Activated CD4-positive, CD25-positive, alpha-beta regulatory T cell treated with anti-CD3 and anti-CD28 coated beads, Interleukin-2, amount 50 U/mL, for 24 hours (primary cell): ENCODE data around the gene LMBRD1.
"Not testable (repeated sequence)": the region's sequence is repeated elsewhere in the genome, so short reads cannot be mapped to it uniquely, and the experiment has no call there.

Experiments
- ATAC-seq, 2 donors: fragments of 150-1000 bp; cut with Tn5 transposase; one replicate each; pipeline ENCODE4 v1.10.0; 2021; ENCODE audit warnings: mild to moderate bottlenecking in 1 of 2, moderate library complexity in 1 of 2

Gene LMBRD1

GRCh38 chr6:69796073-69796641, 653 bp downstream of the LMBRD1 start:
- ATAC-seq: peak; percentile 15 to 20

DNA sequence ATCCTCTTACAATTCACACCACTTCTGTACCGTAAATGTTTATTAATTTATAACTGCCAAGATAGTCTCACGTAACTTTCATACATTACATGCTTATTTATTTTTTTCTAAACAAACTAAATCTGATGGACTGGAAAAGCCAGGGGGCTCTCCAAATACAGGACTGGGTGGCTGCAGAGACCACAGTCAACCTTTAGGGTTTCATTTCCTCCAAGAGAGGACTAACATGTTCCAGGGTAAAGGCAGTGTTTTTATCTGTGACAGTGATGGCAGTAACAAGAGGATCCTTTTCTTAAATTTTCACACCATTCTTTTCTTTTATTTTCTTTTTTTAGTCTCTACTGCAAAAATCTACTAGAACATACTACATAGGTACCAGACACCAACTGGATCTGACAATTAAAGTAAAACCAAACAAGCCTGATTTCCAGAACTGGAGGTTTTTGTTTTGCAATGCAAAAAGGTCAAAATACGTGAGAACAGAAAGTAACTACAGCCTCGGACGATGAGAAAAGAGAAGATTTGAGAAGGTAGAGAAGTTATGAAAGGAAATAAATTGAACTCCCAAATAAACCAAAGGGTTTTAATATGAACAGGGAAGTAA, 1.2 kb downstream of the LMBRD1 start:
- ATAC-seq: no peak

DNA sequence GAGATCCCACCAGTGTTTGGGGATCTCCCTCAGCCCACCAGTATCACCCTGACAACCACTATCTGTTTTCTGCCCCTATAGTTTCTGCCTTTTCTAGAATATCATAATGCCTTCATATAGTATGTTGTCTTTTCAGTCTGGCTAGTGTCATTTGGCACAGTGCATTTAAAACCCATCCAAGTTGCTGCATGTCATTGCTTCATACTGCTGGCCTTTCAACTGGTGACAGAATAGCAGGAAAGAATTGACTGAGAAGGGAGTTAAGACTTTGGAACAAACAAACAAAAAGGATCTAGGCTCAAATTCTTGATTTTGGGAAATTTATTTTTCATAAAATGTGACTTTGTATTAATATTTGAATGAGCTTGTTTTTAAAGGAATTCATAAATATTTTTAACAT, 4.5 kb downstream of the LMBRD1 start:
- ATAC-seq: no peak

GRCh38 chr6:69791065-69791471, 5.7 kb downstream of the LMBRD1 start:
- ATAC-seq: no peak

DNA sequence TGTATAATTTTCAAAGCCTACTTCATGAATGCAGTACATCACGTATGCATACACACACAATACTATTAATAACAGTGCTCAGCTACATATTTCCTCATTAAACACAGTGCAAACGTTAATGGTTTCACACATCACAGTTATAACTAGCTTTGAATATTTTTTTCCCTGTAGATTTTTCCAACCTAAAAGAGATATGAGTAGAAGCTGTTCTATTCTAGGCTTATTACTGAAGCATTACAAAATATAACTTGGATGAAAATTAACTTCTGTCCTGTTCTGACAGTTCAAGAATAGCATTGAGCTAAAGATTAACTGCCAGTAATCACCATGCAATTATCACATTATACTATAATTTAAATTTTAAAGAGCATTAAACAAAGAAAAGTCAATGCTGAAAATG, 6.2 kb downstream of the LMBRD1 start:
- ATAC-seq: no peak

GRCh38 chr6:69789578-69789977, 7.2 kb downstream of the LMBRD1 start:
- no peak for ATAC-seq

DNA sequence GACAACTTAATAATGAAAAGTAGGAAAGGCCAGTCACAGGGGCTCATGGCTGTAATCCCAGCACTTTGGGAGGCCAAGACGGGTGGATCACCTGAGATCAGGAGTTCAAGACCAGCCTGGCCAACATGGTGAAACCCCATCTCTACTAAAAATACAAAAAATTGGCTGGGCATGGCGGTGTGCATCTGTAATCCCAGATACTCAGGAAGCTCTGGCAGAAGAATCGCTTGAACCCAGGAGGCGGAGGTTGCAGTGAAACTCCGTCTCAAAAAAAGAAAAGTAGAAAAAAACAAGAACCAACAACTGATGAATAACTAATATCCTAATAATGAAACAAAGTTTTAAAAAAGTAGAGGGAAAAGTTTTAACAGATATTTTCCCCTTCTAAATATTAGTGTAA, 9.4 kb downstream of the LMBRD1 start:
- ATAC-seq: not testable (repeated sequence)

GRCh38 chr6:69785697-69786096, 11.1 kb downstream of the LMBRD1 start:
- no peak for ATAC-seq

GRCh38 chr6:69784595-69785377, 12.0 kb downstream of the LMBRD1 start:
- ATAC-seq: peak in 1 of 2 donors; percentile 44

GRCh38 chr6:69783108-69783507, 13.7 kb downstream of the LMBRD1 start:
- peak; percentile 32 to 36 for ATAC-seq

DNA sequence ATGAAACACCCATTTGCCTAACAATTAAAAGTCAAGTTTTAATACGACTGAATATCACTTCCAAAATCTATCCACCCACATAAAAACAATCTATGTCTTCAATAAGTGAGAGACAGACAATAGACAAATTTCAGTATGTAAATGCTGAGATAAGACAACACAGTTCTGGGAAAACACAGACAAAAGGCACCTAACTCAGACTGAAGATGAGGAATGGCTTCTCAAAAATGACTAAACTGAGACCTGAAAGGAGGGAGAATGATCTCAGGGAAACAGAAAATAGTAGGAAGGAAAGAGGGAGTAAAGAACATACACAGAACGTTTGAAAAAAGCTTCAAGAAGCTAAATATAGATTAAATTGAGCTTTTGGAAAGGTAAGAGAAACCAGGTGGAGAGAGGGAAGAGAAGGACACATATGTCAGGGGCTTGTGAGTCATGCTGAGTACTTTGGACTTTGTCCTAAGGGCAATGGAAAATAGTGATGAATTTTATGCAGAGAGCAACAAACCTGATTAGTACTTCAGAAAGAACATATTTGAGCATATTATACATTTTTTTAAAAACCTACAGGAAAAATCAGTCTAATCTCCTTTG, 16.1 kb downstream of the LMBRD1 start:
- no peak for ATAC-seq

- ATAC-seq: no peak
Observed at GRCh38 chr6:69775941-69776340, 20.9 kb downstream of the LMBRD1 start.

GRCh38 chr6:69775585-69775849, 21.3 kb downstream of the LMBRD1 start:
- ATAC-seq: no peak

DNA sequence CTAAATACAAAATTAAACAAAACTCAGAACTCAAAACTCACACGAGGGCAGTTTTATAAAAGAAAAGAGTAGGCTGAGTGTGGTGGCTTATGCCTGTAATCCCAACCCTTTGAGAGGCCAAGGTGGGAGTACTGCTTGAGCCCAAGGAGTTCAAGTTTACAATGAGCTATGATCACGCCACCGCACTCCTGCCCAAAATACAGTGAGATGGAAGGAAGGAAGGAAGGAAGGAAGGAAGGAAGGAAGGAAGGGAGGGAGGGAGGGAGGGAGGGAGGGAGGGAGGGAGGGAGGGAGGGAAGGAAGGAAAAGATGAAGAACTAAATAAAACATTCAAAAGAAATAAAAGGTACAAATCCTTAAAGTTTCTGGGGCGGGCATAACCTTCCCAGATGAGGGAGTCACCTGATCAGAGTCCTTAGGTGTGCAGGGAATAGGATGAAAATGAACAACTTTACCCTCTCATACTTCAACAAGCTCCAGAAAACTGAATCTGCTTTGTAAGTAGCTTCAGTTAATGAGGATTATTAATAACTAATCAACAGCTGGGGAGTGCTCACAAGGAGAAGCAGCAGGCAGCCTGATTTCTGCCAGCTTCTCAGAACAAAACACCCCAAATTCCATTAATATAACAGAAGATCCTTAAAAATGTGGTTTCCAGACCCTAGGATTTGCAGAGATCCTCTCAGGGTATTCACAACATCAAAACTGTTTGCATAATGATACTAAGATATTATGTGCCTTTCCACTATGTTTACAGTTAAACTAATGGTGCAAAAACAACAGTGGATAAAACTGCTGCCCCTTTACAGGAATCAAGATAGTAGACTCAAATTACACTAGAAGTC, 21.8 kb downstream of the LMBRD1 start:
- ATAC-seq: no peak

DNA sequence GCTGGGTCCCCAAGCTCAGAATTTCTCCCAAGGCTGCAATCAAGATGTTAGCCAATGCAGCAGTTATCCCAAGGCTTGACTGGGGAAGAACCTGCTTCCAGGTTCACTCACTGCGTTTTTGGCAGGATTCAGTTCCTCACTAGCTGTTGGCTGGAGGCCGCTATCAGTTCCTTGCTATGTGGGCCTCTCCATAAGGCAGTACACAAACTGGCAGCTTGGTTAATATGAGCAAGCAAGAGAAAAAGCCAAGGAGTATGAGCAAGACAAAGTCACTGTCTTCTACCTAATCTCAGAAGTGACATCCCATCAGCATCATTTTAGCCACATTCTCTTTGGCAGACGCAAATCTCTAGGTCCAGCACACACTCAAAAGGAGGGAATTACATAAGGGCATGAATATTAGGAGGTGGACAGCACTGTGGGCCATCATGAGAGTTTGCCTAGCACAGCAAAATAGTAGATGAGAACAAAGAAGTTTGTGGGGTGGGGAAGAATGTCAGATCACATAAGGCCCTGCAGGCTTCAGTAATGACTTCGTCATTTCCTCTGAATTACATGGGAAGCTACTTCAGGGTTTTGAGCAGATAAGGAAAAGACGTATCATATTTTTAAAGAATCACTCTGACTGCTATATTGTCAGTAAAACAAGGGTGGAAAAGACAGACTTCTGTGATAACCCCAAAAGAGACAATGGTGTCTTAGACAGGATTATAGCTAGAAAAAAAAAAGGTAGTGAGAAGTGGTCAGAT, 25.5 kb downstream of the LMBRD1 start:
- no peak for ATAC-seq

DNA sequence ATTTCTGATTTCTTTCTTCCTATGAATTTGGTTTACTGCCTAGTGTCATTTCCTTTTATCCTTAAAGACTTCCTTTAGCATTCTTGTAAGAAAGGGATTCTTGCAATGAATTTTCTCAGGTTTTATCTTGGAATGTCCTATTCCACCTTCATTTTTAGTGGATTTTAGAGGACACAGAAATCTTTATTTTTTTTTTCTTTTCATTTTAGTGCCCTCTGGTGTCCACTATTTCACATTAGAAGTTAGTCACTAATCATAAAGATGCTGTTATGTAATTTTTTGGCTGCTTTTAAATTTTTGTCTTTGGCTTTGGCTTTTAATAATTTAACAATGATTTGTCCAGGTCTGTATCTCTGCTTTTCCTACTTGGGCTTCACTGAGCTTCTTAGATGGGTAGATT, 28.1 kb downstream of the LMBRD1 start:
- no peak for ATAC-seq

GRCh38 chr6:69763763-69764162, 33.0 kb downstream of the LMBRD1 start:
- ATAC-seq: no peak

- ATAC-seq: no peak
Observed at GRCh38 chr6:69761853-69762252, 35.0 kb downstream of the LMBRD1 start.

- no peak for ATAC-seq
Observed at GRCh38 chr6:69758214-69758613, 38.6 kb downstream of the LMBRD1 start.

- ATAC-seq: no peak
Observed at GRCh38 chr6:69756907-69757306, 39.9 kb downstream of the LMBRD1 start.

DNA sequence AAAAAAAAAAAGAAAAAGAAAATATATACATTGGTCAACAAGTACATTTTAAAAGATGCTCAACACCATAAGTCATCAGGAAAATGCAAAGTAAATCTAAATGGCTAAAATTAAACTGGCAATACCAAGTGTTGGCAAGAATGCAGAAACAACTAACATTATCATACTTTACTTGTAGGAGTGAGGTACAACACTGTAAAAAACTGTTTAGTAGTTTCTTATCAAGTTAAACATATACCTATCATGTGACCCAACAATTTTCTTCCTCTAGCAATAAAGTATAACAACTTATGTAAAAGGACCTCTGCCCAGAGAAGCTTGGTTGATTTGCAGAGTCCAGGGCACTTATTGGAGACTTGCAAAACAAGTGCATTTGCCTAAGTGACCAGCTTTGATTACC, 40.4 kb downstream of the LMBRD1 start:
- no peak for ATAC-seq

GRCh38 chr6:69735027-69735426, 61.8 kb downstream of the LMBRD1 start:
- ATAC-seq: no peak
